Globus pallidus (tissue), 1 donor: ENCODE results near the gene CIAO2B.

ENCODE experiments used
- DNase-seq: peaks from one replicate; pipeline ENCODE4 v3.0.0-alpha.2; 2015; ENCODE audit warnings: low spot score

Gene CIAO2B

DNA sequence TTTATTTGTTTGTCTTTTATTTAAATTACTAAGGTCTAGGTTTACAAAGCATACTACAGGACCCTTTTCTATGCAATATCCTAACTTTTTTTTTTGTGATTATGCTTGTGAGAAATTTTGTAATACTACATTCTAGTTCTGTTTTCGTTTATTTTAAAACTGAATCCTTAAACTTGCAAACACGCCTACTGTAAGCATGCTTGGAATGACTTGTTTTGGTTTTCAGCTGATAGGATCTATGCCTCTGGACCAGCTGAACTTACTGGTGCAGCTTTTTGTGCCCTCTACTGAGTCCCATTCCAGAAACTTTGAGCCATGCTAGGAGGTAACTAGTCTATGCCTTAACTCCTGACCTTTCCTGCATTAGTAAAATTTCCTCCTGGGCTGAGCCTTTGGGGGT lies 47.9 kb downstream of the CIAO2B start:
- DNase-seq, result no peak

DNA sequence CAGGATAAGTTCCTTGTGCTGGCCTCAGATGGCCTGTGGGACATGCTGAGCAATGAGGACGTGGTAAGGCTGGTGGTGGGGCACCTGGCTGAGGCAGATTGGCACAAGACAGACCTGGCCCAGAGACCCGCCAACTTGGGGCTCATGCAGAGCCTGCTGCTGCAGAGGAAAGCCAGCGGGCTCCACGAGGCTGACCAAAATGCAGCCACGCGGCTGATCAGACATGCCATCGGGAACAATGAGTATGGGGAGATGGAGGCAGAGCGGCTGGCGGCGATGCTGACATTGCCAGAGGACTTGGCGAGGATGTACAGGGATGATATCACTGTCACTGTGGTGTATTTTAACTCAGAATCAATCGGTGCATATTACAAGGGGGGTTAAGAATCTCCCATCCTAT lies 48.7 kb downstream of the CIAO2B start:
- DNase-seq, result no peak

DNA sequence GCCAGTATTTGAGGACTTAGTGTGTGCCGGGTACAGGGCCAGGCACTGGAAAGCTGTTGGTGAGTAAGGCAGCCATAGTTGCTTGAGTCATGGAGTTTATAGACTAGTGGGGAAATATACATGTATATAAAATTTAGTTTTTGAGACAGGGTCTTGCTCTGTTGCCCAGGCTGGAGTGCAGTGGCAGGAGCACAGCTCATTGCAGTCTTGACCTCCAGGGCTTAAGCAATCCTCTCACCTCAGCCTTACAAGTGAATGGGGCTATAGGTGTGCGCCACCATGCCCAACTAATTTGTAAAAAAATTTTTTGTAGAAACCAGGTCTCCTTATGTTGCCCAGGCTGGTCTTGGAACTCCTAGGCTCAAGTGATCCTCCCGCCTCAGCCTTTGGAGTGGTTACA lies 51.5 kb downstream of the CIAO2B start:
- DNase-seq, result no peak
